Measurements from ENCODE around the gene FAM90A1.
"Not testable (repeated sequence)": the region's sequence is repeated elsewhere in the genome, so short reads cannot be mapped to it uniquely, and the experiment has no call there.

DNA sequence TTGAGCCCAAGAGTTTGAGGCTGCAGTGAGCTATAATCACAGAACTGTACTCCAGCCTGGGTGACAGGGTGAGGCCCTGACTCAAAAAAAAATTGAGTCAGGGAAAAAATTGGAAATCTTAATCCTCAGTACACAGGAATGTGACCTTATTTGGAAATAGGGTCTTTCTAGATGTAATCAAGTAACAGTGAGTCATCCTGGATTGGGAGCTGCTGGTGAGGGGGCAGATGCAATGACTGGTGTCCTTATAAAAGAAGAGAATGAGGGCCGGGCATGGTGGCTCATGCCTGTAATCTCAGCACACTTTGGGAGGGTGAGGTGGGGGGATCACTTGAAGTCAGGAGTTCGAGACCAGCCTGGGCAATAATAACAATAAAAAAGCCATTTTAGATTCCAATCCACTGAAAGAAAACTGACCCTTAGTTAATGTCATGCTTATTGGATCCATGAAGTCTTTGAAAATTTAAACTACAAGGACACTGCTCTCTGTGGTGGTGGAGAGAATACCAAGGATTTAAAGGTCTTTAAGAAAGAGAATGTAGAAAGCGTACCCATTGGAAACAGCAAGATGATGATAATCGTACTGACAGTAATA is 19.6 kb upstream of the FAM90A1 start:
- not testable (repeated sequence) for TF ChIP-seq EZH2phosphoT487 (IDR thresholded peaks at IDR 0.05; ENCODE audit: borderline replicate concordance, low read length); CTCF (IDR thresholded peaks at IDR 0.05; ENCODE audit: low read depth, low read length, poor library complexity, severe bottlenecking)

Measured in DOHH2 (cell line).